ENCODE results near the gene RDH16.
"Not testable (repeated sequence)": the region's sequence is repeated elsewhere in the genome, so short reads cannot be mapped to it uniquely, and the experiment has no call there.

Gene RDH16

DNA sequence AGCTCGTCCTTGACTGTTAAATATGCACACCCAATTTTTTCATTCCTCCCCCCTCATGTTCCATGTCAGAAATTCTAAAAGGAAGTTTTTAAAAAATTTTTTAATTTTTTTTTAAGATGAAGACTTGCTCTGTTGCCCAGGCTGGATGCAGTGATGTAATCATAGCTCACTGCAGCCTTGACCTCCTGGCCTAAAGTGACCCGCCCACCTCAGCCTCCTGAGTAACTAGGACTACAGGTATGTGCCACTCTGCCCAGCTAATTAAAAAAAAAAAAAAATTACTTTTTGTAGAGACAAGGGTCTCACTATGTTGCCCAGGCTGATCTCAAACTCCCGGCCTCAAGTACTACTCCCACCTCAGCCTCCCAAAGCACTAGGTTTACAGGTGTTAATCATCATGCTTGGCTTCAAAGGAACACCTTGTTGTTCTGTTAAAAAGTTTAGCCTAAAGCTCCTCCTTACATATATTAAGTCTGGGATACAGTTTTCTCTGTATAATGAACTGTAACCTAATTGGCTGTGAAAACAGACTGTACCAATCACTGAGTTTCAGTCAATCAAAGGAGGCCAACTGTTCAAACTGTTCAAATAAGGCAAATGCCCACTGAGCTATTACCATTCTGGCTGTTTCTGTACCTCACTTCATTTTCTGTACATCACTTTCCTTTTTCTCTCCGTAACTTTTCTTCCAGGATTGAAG lies 41.0 kb downstream of the RDH16 start:
- no peak for DNase-seq

DNA sequence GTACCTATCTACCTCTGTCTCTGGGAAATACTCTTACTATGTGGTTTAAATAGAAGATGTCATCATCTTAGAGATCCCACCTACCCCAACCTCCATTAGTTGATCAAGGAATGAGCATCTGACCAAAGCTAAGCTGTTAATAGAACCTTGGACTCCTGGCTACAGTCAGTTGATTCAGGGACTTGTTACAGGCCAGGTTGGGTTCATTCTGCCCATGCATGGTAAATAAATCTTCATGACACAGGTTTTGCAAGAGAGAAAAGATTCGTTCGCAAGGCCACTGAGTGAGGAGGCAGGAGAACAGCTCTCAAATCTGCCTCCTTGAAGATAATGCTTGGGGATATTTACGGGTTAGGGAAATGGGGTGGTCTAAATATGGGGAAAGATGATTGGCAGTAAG lies 42.7 kb downstream of the RDH16 start:
- DNase-seq: no peak

DNA sequence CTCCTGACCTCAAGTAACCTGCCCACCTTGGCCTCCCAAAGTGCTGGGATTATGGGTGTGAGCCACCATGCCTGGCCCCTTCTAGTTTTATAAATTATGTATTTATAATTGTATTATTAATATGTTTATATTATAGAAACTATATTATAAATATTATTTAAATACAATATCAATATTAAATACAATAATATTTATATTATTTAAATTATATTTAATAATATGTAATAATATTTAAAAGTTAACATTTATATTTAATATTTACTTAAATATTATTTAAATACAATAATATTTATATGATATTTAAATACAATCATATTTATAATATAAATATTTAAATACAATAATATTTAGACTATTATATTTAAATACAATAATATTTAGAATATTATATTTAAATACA lies 43.2 kb downstream of the RDH16 start:
- DNase-seq: no peak

DNA sequence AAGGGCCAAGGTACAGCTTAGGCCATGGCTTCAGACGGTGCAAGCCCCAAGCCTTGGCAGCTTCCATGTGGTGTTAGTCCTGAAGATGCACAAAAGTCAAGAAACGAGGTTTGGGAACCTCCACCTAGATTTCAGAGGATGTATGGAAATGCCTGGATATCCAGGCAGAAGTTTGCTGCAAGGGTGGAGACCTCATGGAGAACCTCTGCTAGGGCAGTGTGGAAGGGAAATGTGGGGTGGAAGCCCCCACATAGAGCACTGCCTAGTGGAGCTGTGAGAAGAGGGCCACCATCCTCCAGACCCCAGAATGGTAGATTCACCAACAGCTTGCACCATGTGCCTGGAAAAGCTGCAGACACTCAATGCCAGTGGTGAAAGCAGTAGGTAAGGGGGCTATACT lies 48.0 kb downstream of the RDH16 start:
- DNase-seq: not testable (repeated sequence)

DNA sequence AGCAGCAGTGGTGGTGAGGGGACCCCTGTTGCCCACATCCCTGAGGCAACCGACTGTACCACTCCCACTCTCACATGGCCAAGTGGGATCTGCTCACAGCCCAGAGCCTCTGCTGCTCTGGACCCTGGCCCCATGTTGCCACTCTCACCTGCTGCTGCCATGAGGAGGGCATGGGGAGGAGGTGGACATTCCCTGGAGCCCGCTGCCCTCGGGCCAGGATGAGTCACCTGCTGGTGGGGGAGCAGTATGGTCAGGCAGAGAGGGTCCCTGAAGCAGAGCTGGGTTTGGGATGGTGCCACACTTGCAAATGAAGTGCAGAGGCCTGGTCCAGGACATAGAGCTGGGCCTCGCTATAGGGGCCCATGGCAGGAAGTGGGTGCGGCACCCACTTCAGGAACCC lies 49.3 kb downstream of the RDH16 start:
- no peak for DNase-seq

DNA sequence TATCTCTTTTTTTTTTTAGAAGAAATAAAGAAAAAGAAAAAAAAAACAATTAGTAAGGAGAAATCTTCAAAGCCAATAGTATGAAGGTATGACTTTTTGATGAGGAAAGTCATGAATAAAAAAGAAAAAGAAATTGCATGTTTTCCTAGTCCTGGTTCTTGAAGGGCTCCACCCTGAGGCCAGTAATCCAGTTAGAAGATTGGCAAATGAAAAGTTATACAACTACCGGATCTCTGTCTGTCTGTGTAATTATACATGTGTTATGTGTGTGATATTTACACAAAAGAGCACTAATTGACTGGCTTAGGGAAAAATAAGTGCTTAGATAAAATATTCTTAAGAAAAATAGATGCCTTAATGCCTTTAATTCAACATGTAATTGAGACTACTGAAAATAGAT lies 51.6 kb downstream of the RDH16 start:
- no peak for DNase-seq

DNA sequence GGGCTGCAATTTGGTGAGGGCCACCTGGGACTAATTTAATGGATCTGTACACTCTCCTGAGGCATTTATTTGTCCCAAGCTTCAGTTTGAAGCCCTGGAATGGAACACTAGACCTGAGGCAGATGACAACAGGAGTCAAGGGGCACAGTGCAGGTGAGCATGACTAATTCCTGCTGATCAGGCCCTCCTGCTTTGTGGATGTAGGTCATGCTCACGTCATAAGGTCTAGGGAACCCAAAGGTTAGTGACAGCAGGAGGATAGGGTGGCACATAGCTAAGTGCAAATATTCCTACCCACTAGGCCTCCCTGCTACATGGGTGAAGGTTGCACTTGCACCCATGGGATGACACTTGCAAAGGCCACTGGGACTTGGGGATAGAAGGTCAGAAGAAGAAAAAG lies 54.0 kb downstream of the RDH16 start:
- DNase-seq: no peak

All from NCI-H2171 (cell line).